ENCODE measurements around the gene CTNND1. TPM values are rescaled to one million over a fixed set of nuclear protein-coding genes. Genes with fewer than 3 reads are reported as not detected.

The CTNND1 gene, protein sequence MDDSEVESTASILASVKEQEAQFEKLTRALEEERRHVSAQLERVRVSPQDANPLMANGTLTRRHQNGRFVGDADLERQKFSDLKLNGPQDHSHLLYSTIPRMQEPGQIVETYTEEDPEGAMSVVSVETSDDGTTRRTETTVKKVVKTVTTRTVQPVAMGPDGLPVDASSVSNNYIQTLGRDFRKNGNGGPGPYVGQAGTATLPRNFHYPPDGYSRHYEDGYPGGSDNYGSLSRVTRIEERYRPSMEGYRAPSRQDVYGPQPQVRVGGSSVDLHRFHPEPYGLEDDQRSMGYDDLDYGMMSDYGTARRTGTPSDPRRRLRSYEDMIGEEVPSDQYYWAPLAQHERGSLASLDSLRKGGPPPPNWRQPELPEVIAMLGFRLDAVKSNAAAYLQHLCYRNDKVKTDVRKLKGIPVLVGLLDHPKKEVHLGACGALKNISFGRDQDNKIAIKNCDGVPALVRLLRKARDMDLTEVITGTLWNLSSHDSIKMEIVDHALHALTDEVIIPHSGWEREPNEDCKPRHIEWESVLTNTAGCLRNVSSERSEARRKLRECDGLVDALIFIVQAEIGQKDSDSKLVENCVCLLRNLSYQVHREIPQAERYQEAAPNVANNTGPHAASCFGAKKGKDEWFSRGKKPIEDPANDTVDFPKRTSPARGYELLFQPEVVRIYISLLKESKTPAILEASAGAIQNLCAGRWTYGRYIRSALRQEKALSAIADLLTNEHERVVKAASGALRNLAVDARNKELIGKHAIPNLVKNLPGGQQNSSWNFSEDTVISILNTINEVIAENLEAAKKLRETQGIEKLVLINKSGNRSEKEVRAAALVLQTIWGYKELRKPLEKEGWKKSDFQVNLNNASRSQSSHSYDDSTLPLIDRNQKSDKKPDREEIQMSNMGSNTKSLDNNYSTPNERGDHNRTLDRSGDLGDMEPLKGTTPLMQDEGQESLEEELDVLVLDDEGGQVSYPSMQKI
- 193 and 229 TPM in 2 replicates for total RNA-seq (2012; rRNA removed)
- polyA plus RNA-seq (2012; rRNA removed) = 80.5 and 88.5 TPM in 2 replicates
- 42.5 and 47.0 TPM in 2 replicates for polyA plus RNA-seq (2012; cell fraction: cytosol; rRNA removed)
- polyA plus RNA-seq (2012; cell fraction: nucleus; rRNA removed; ENCODE audit: low replicate concordance) = 75.5 and 127 TPM in 2 replicates
- Bru-seq, nascent RNA = percentile 100 among the genes with signal in this experiment
- percentile 100 among the genes with signal in this experiment for BruChase-seq, experiment 1, labeled RNA remaining after a 6-hour chase
- percentile 100 among the genes with signal in this experiment for BruChase-seq, experiment 2, labeled RNA remaining after a 2-hour chase
- long read RNA-seq, full-length matches to known transcripts = 33 of 87 reads
- long read RNA-seq, partial matches to known transcripts = 29 of 87 reads
- long read RNA-seq, other reads (novel, unspliced or antisense) = 25 of 87 reads

DNA sequence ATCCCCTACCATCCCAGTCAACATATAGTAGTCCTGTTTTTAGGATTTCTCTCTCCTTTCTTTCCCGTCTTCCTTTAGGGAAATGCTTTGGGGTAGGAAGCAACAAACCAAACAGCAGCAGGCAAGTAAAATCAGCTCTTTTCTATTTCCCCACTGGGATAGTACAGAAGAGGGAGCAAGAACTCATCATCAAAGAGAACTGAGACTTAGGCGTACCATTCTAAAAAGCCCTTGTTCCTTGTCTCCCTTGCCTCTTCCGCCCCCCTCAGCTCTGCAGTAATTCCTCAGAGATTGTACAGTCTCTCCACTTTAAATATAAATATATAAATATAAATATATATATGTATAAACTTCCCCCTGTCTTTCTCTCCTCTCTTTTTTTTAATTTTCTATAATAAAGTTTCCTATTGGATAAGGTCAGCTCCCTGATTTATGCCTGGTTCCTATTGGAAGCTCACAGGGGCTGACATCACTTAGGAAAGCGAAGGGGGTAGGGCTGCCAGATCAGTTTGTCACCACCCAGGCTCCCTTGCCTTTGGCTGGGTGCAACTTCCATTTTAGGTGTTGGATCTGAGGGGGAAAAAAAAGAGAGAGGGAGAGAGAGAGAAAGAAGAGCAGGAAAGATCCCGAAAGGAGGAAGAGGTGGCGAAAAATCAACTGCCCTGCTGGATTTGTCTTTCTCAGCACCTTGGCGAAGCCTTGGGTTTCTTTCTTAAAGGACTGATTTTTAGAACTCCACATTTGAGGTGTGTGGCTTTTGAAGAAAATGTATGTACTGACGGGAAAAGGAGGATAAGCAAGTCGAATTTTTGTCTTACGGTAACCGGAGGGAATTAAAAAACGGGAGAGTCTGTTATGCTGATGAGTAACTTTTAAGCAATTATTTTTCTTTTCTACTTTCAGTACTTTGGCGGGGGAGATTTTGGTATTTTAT lies at the start of gene CTNND1:
Gene CTNND1, plus strand, starts transcription at position 502 of the 934 bp plus-strand sequence. CDS start 29,677 bp downstream, outside the sequence.
- H3K23ac ChIP-seq (ENCODE audit: low read depth, low read length) = peak within 1 kb of the TSS; percentile 94
- H3K4me1 ChIP-seq (ENCODE audit: control insufficient read depth, insufficient read depth, low read length) = peaks cover 8% of the 10 kb centered on the region
- POLR2A ChIA-PET (ENCODE audit: unreplicated experiment) = interaction anchor here (0.5 to 1.3 kb wide), 10 partner anchors 10 to 494 kb away, joined by 3 to 6 read pairs (median 3); partner anchors contain the start of genes BTBD18 and SELENOH
- in situ Hi-C loops (cut with MboI; ENCODE audit: low sequenced_read_pairs) = no loop called here
- H2AFZ ChIP-seq (replicated peaks; ENCODE audit: low read length, poor library complexity) = peak within 1 kb of the TSS; percentile 91
- intact Hi-C loops (cut with micrococcal nuclease) = loop anchor here (1.0 to 5.0 kb wide), 5 partner anchors 15 to 751 kb away; no protein-coding TSS in a partner anchor
- no TSS peak for BruUV-seq (replicated peaks)
- peak within 1 kb of the TSS; percentile 100 for H3K9ac ChIP-seq (ENCODE audit: low read depth, low read length)
- H3K9me1 ChIP-seq (ENCODE audit: insufficient read depth, low read length) = 0 out of 2 replicates have a peak, but pooled peaks cover 6% of the 10 kb centered on the region
- peaks cover 32% of the 10 kb centered on the region for H4K20me1 ChIP-seq (ENCODE audit: insufficient read depth, low read length)
- dilution Hi-C loops (cut with HindIII; ENCODE audit: low sequenced_read_pairs, unreplicated experiment) = no loop called here
- H3K14ac ChIP-seq (replicated peaks; ENCODE audit: low read depth, low read length) = peak within 1 kb of the TSS; percentile 98
- ATAC-seq (ENCODE audit: low read depth) = peak; percentile 96
- peak within 1 kb of the TSS; percentile 93 for H4K91ac ChIP-seq (ENCODE audit: insufficient read depth, low read depth, low read length)
- H3K79me1 ChIP-seq (ENCODE audit: low read depth in 1 of 2, low read length in 2 of 2) = peaks cover 0 to 22% of the 10 kb centered on the region in 2 experiments; a peak in 2 of 4 replicates
- H4K5ac ChIP-seq (ENCODE audit: low read depth, low read length) = peak within 1 kb of the TSS; percentile 99
- peak within 1 kb of the TSS; percentile 99 for H3K4me3 ChIP-seq (ENCODE audit: insufficient read depth, low read depth, low read length)
- peak within 1 kb of the TSS; percentile 98 to 100 for H4K8ac ChIP-seq (ENCODE audit: low read depth in 2 of 2, low read length in 2 of 2)
- peak within 1 kb of the TSS; percentile 100 for H3K56ac ChIP-seq (ENCODE audit: extremely low read depth, insufficient read depth, low read length)
- H3K9me3 ChIP-seq (ENCODE audit: control insufficient read depth, insufficient read depth, low read length) = no peaks in the 10 kb centered on the region
- H2BK20ac ChIP-seq (ENCODE audit: low read depth, low read length) = peak within 1 kb of the TSS; percentile 75
- peak within 1 kb of the TSS; percentile 99 for H2BK5ac ChIP-seq (ENCODE audit: low read depth, low read length, poor library complexity, severe bottlenecking)
- H3K27me3 ChIP-seq (ENCODE audit: control insufficient read depth, insufficient read depth, low read length) = no peaks in the 10 kb centered on the region
- TF ChIP-seq MAZ (IDR thresholded peaks at IDR 0.05; ENCODE audit: borderline replicate concordance, low read depth, low read length) (peak; percentile 52; the same call in 1 of the 2 replicates), CHD1 (IDR thresholded peaks at IDR 0.05; ENCODE audit: low read depth, low read length) (peak; percentile 28; the same call in 1 of the 2 replicates), MXI1 (IDR thresholded peaks at IDR 0.05; ENCODE audit: borderline replicate concordance, low read depth, low read length) (no peak), CEBPB (IDR thresholded peaks at IDR 0.05; ENCODE audit: low read depth, low read length) (peak; percentile 34; the same call in 1 of the 2 replicates), NFE2L2 (IDR thresholded peaks at IDR 0.05; ENCODE audit: low read depth, low read length) (no peak), SMC3 (IDR thresholded peaks at IDR 0.05; ENCODE audit: low read depth, low read length) (0 out of 2 replicates have a peak, but pooled peaks have one; percentile 1), FOS (IDR thresholded peaks at IDR 0.05; ENCODE audit: low read depth, low read length) (peak; percentile 32; the same call in 1 of the 2 replicates), POLR2A (IDR thresholded peaks at IDR 0.05; ENCODE audit: low read depth, low read length) (peak; percentile 84; the same call in 1 of the 2 replicates)
- TF ChIP-seq, protein P1, sequence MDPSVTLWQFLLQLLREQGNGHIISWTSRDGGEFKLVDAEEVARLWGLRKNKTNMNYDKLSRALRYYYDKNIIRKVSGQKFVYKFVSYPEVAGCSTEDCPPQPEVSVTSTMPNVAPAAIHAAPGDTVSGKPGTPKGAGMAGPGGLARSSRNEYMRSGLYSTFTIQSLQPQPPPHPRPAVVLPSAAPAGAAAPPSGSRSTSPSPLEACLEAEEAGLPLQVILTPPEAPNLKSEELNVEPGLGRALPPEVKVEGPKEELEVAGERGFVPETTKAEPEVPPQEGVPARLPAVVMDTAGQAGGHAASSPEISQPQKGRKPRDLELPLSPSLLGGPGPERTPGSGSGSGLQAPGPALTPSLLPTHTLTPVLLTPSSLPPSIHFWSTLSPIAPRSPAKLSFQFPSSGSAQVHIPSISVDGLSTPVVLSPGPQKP (IDR thresholded peaks at IDR 0.05; ENCODE audit: borderline replicate concordance, low read depth, low read length) = no peak
- peak within 1 kb of the TSS; percentile 100 for H3K27ac ChIP-seq (ENCODE audit: insufficient read depth, low read length)
- CTCF ChIA-PET = interaction anchor here (0.6 to 1.9 kb wide), 7 partner anchors 10 to 762 kb away, joined by 3 to 10 read pairs (median 4); partner anchors contain the start of gene BTBD18
- peak within 1 kb of the TSS; percentile 95 for H2BK15ac ChIP-seq (ENCODE audit: low read depth, low read length)
- WGBS, 2 experiments (ENCODE audit: extremely low coverage in 2 of 2, insufficient read length in 1 of 2) = 0% methylated on average over 2 of the region's 13 CpGs; no CpG with 5 or more reads in 1 of the 2 experiments
- DNase-seq = peak; percentile 98
- peak within 1 kb of the TSS; percentile 99 for H3K18ac ChIP-seq (ENCODE audit: low read depth, low read length)
- H2AK9ac ChIP-seq (replicated peaks; ENCODE audit: low read depth, low read length, poor library complexity) = peak within 1 kb of the TSS; percentile 91
- H3K36me3 ChIP-seq (ENCODE audit: control insufficient read depth, insufficient read depth, low read length) = peaks cover 2% of the 10 kb centered on the region; the same call in 1 of the 2 replicates
- H2AK5ac ChIP-seq (ENCODE audit: low read depth, low read length) = peak within 1 kb of the TSS; percentile 85
- H3K4me2 ChIP-seq (ENCODE audit: low read depth, low read length) = peak within 1 kb of the TSS; percentile 99
- peak within 1 kb of the TSS; percentile 96 for H3K4ac ChIP-seq (ENCODE audit: low read depth, low read length)
- H2BK120ac ChIP-seq (ENCODE audit: low read depth, low read length) = peak within 1 kb of the TSS; percentile 88

All from IMR-90 (cell line).